ENCODE measurements around the gene VTCN1.

VTCN1 gene

DNA sequence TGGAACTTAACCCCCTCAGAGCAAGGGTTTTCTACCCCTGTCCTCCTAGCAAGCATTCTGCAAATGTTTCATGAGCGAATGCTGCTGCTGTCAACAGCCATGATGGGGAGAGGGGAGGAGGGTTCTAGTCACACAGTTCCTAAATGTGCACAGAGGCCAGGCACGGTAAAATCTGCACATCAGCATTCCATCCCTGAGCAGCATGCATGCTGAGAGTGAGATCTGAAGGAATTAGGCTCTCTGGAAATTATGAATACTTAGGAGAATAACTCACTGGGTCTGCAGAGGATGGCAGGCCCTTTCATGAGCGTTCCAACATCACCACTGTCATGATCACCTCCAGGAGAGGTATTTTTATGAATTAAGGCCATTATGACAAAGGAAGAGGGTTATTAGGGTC, 2.1 kb downstream of the VTCN1 start:
- no peak for DNase-seq (ENCODE audit: low spot score)

DNA sequence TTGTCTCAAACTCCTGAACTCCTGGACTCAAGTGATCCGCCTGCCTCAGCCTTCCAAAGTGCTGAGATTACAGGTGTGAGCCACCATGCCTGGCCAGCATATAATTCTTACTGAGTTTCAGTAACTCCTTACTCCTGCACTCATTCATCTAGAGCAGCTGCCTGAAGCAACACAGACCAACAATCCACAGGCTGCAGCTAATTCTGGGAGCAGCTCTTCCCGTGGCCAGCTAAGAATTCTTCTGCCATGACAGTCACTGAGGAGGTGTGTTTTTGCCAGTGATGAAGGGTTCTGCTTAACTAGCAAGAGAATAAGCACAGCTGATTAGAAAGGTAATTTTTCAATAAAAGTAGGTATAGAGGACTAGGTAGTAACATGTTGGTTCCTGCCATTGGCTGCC, 5.4 kb downstream of the VTCN1 start:
- DNase-seq (ENCODE audit: low spot score): no peak

DNA sequence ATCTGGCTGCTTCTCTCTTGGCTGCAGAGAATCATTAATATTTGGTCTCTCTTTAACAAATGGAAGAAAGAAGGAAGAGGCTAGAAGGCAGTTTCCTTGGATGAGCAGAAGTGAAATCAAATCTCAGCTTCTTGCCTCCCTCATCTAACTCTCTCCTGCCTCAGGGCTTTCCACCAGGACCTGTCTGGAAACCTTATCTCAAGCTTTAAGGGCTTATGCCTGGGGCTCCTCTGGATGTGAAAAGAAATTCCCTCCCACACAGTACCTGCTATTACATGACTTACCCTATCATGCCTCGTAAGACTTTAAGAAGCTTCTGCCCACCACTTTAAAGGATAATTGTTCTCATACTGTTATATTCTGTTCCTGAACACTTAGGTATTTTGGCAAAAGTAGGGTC, 8.9 kb downstream of the VTCN1 start:
- no peak for DNase-seq (ENCODE audit: low spot score)

DNA sequence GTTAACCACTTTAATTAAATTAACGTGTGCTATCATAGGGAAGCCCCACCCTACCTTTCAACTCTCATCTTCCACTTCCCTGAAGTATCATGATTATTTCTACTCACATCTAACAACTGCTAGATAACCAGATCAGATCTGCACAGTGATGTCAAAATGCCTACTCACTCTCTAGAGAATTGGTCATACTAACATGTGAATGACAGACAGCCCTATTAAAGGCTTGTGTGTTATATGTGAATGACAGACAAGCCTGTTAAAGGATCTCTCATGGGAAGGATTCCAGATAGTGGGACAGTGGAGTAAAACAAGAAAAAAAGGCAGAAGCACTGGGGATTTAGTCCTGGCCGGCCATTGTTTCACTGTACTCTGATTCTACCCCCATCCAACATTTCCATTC, 12.6 kb downstream of the VTCN1 start:
- no peak for DNase-seq (ENCODE audit: low spot score)

- DNase-seq (ENCODE audit: low spot score): no peak
Observed at GRCh38 chr1:117189726-117190125, 21.0 kb downstream of the VTCN1 start.

- DNase-seq (ENCODE audit: low spot score): no peak
Observed at GRCh38 chr1:117188816-117189437, 21.8 kb downstream of the VTCN1 start.

GRCh38 chr1:117188170-117188815, 22.4 kb downstream of the VTCN1 start:
- no peak for DNase-seq (ENCODE audit: low spot score)

DNA sequence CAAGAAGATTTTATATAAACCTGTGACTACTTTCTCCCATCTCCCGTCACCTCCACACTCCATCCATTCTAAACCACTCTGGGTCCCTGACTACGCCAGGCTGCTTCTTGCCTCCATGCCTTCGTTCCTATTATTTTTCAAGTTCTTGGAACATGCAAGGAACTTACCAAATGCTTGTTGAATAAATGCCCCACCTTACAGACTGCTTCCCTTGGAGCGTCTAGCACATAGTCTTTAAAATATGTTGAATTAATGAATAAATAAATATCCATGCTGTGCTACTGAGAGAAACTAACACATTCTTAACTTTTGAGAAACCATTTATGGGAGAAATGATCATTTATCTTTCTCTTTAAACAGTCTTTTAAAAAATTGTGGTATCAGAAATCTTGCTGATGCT, 27.6 kb downstream of the VTCN1 start:
- DNase-seq (ENCODE audit: low spot score): no peak

DNA sequence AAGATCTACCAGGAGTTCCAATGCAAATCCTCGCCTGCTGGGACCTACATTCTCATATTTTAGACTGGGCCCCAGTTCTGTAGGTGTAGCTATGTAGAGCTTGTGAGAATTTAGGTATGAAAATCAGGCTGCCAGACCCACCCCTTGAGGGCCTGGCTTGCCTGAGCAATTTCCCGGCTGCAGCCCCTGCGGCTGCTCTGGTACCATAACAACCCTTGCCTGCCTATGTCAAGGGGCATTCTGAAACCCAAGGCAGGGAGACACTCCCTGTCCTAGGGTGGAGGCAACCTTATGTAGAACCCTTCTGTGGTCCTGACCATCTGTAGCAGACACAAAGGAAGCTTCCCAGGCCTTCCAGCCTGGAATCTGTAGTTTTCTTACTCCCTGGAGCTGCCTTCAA, 28.4 kb downstream of the VTCN1 start:
- DNase-seq (ENCODE audit: low spot score): no peak

DNA sequence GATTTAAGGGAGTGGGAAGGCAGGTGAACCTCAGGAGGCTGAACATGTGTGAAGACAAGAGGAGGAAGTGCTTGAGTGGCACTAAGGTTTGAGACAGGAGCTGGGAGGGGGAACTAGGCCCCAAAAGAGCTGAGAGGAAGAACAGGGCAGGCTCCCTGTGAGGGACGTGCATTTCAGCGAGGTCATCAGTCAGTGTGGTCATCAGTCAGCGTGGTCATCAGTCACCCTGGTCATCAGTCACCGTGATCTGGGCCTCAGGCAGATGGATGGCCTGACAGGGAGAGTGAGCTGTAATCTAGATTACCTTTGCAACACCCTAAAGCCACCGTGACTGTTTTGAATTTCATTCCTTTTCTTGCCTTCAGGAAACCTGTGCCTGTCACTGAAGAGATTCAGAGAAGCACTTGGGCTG, 29.1 kb downstream of the VTCN1 start:
- DNase-seq (ENCODE audit: low spot score): no peak

- DNase-seq (ENCODE audit: low spot score): no peak
Observed at GRCh38 chr1:117180147-117180967, 30.4 kb downstream of the VTCN1 start.

DNA sequence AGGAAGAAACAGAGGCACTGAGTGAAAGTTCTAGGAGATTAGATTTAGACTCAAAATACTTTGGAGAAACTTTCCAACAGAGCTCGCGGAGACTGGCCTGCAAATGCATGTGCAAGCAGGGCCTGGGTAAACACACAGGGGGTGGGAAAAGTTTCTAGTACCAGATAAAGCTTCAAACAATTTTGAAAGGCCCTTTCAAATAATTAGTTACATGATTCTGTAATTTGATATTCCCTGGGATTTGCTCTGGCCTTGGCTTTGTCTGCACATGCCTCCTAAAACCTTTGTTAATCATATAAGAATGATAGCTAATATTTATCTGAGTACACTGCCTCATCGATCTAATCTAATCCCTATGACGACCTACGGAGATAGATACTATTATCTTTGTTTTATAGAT, 31.3 kb downstream of the VTCN1 start:
- DNase-seq (ENCODE audit: low spot score): no peak

- no peak for DNase-seq (ENCODE audit: low spot score)
Observed at GRCh38 chr1:117178756-117179155, 32.0 kb downstream of the VTCN1 start.

DNA sequence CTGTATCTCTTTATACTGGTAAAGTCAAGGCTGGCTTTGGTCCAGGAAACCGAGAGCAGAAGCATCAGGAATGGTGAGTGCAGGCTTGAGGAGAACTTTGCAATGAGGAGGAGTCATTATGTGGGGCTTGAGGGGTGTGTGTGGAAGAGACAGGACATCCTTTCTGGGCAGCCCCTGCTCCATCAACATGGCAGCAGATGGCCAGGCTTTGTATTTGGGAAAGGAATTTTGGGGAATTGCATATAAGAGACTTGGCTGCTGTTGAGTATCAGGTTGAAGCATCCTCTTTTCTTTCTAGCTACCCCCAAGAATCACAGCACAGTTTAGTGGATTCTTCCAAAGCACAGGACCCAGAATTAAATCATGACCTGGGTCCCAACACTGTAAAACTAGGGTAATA, 33.4 kb downstream of the VTCN1 start:
- no peak for DNase-seq (ENCODE audit: low spot score)

GRCh38 chr1:117176579-117176978, 34.1 kb downstream of the VTCN1 start:
- DNase-seq (ENCODE audit: low spot score): no peak

GRCh38 chr1:117174851-117175250, 35.9 kb downstream of the VTCN1 start:
- no peak for DNase-seq (ENCODE audit: low spot score)

GRCh38 chr1:117173691-117174090, 37.0 kb downstream of the VTCN1 start:
- no peak for DNase-seq (ENCODE audit: low spot score)

DNA sequence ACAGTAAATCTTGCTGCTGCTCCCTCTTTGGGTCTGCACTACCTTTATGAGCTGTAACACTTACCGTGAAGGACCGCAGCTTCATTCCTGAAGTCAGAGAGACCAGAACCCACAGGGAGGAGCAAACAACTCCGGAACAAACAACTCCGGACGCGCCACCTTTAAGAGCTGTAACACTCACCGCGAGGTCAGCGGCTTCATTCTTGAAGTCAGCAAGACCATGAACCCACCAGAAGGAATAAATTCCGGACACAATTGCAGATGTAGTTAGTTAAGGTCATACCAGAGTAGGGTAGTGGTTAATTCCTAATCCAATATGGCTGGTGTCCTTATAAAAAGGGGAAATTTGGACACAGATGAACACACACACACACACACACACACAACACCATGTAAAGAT, 37.7 kb downstream of the VTCN1 start:
- no peak for DNase-seq (ENCODE audit: low spot score)

- no peak for DNase-seq (ENCODE audit: low spot score)
Observed at GRCh38 chr1:117171900-117172511, 38.7 kb downstream of the VTCN1 start.

- DNase-seq (ENCODE audit: low spot score): no peak
Observed at GRCh38 chr1:117169871-117170596, 40.7 kb downstream of the VTCN1 start.

GRCh38 chr1:117167402-117167801, 43.3 kb downstream of the VTCN1 start:
- DNase-seq (ENCODE audit: low spot score): no peak

DNA sequence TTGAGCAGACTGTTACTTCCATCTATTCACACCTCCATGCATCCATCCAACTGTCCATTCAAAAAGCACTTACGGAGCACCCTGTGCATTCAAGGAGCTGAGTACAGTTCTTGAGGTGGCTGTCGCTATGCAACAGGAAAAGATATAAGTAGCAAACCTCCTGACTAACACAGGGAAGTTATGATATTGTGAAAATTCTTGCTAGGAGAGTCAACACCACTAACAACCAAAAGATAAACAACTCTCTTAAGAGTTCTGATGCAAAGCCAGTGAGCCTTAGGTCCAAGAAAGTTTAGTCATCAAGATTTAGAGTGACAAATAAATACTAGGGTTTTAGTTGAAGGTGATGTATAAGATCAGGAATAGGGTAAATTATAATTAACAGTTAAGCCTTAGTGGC, 44.7 kb downstream of the VTCN1 start:
- DNase-seq (ENCODE audit: low spot score): no peak

Measured in CD4-positive, alpha-beta T cell treated with Interleukin-2 at 100 ng/mL for 4 hours (primary cell).